Renal cortical epithelial cell (primary cell): ENCODE measurements around the gene FBXL7. TPM values are rescaled to one million over a fixed set of nuclear protein-coding genes. Genes with fewer than 3 reads are reported as not detected.

ENCODE experiments used
- DNase-seq: peaks from one replicate; pipeline ENCODE4 v3.0.0-alpha.2; 2011; ENCODE audit warnings: low read depth
- total RNA-seq: library from RNA; depleted of rRNA; stranded (reverse); fragments of >200 nt; gene quantifications from 2 replicates; pipeline ENCODE4 v1.2.3, GENCODE V29; 2014

FBXL7 gene
- total RNA-seq, 1 donor from 2014 or later: 1.7 TPM

- no peak for DNase-seq
Observed at GRCh38 chr5:15772131-15772530, 272.2 kb downstream of the FBXL7 start.

GRCh38 chr5:15774632-15775031, 274.7 kb downstream of the FBXL7 start:
- no peak for DNase-seq

- DNase-seq: no peak
Observed at GRCh38 chr5:15776346-15776745, 276.4 kb downstream of the FBXL7 start.

GRCh38 chr5:15783734-15784133, 283.8 kb downstream of the FBXL7 start:
- DNase-seq: no peak

GRCh38 chr5:15785531-15785981, 285.6 kb downstream of the FBXL7 start:
- no peak for DNase-seq

GRCh38 chr5:15786326-15786725, 286.3 kb downstream of the FBXL7 start:
- no peak for DNase-seq

GRCh38 chr5:15786884-15787283, 286.9 kb downstream of the FBXL7 start:
- no peak for DNase-seq

GRCh38 chr5:15787681-15788080, 287.7 kb downstream of the FBXL7 start:
- no peak for DNase-seq

- no peak for DNase-seq
Observed at GRCh38 chr5:15789642-15790041, 289.7 kb downstream of the FBXL7 start.

- no peak for DNase-seq
Observed at GRCh38 chr5:15790446-15791018, 290.6 kb downstream of the FBXL7 start.

- DNase-seq: no peak
Observed at GRCh38 chr5:15791274-15791673, 291.3 kb downstream of the FBXL7 start.

GRCh38 chr5:15791859-15792258, 291.9 kb downstream of the FBXL7 start:
- no peak for DNase-seq

GRCh38 chr5:15794052-15794985, 294.3 kb downstream of the FBXL7 start:
- no peak for DNase-seq

GRCh38 chr5:15796096-15796495, 296.1 kb downstream of the FBXL7 start:
- DNase-seq: no peak

- DNase-seq: no peak
Observed at GRCh38 chr5:15796557-15796956, 296.6 kb downstream of the FBXL7 start.

GRCh38 chr5:15797116-15797515, 297.1 kb downstream of the FBXL7 start:
- DNase-seq: no peak

GRCh38 chr5:15798006-15798405, 298.0 kb downstream of the FBXL7 start:
- no peak for DNase-seq

- DNase-seq: no peak
Observed at GRCh38 chr5:15799014-15799413, 299.0 kb downstream of the FBXL7 start.

- DNase-seq: no peak
Observed at GRCh38 chr5:15799612-15800011, 299.6 kb downstream of the FBXL7 start.

- no peak for DNase-seq
Observed at GRCh38 chr5:15803280-15803679, 303.3 kb downstream of the FBXL7 start.

GRCh38 chr5:15806613-15807012, 306.6 kb downstream of the FBXL7 start:
- no peak for DNase-seq

GRCh38 chr5:15807248-15807647, 307.3 kb downstream of the FBXL7 start:
- no peak for DNase-seq

GRCh38 chr5:15807871-15808270, 307.9 kb downstream of the FBXL7 start:
- DNase-seq: no peak
